T-helper 2 cell treated with Interferon-gamma antibody and Interleukin-4, amounts not matched to agents 5 μg/mL and 100 μg/mL, for 36 hours (primary cell): Measurements from ENCODE around the gene TAB2.

ENCODE experiments used
- DNase-seq: peaks from one replicate; pipeline ENCODE4 v3.0.0; 2021; ENCODE audit warnings: low spot score
- H3K27ac Mint-ChIP-seq: one replicate; pipeline ENCODE4 v1.8.0; 2021; ENCODE audit warnings: mild to moderate bottlenecking, mixed read lengths
- H3K27me3 Mint-ChIP-seq: one replicate; pipeline ENCODE4 v1.8.0; 2021; ENCODE audit warnings: low read depth, mixed read lengths
- H3K36me3 Mint-ChIP-seq: one replicate; pipeline ENCODE4 v1.8.0; 2021; ENCODE audit warnings: low read depth, mixed read lengths
- H3K4me1 Mint-ChIP-seq: one replicate; pipeline ENCODE4 v1.8.0; 2021; ENCODE audit warnings: low read depth, mixed read lengths
- H3K4me3 Mint-ChIP-seq: one replicate; pipeline ENCODE4 v1.8.0; 2022; ENCODE audit warnings: mild to moderate bottlenecking, moderate library complexity, mixed read lengths
- H3K9me3 Mint-ChIP-seq: one replicate; pipeline ENCODE4 v1.8.0; 2021; ENCODE audit warnings: mixed read lengths

Gene TAB2

DNA sequence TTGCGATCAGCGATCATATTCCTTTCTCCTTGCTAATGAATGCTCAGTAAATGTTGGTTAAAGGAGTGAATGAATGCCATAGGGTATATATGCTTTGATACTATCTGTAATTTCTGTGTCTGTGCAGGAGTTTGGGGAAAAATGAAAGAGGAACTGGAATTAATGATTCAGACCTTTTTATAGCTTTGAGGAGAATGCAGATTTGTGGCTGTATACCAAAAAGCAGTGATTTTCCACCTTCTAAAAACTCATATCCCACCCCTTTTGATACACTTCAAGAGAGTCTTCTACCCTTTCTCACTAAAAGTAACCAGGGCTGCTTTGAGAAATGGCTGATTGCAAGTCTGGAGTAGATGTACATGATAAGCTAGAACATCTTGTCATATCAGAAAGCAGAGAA lies 56.0 kb downstream of the TAB2 start:
- Mint-ChIP-seq H3K27ac (no peak overlapping the region), H3K27me3 (no peaks in the 10 kb centered on the region), H3K9me3 (no peaks in the 10 kb centered on the region), H3K4me1 (peaks cover 53% of the 10 kb centered on the region), H3K36me3 (peaks cover 63% of the 10 kb centered on the region), H3K4me3 (peak overlapping the region; percentile 33)
- DNase-seq = no peak

DNA sequence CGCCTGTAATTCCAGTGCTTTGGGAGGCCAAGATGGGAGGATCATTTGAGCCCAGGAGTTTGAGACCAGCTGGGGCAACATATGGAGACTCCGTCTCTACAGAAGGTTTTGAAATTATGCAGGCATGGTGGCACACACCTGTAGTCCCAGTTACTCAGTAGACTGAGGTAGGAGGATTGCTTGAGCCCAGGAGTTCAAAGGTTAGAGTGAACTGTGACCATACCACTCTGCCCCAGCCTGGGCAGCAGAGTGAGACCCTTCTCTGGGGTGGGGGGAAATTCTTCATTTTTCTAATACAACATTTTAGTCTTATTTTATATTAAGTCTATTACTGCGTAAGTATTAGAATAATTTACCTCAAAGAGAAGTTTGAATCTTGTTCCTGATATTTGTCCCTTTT lies 62.5 kb downstream of the TAB2 start:
- no peaks in the 10 kb centered on the region for H3K27me3 Mint-ChIP-seq
- peaks cover 41% of the 10 kb centered on the region for H3K4me1 Mint-ChIP-seq
- no peak for DNase-seq
- H3K9me3 Mint-ChIP-seq = peaks cover 7% of the 10 kb centered on the region
- H3K4me3 Mint-ChIP-seq = no peak overlapping the region
- H3K36me3 Mint-ChIP-seq = peaks cover 80% of the 10 kb centered on the region
- H3K27ac Mint-ChIP-seq = peak overlapping the region; percentile 45

DNA sequence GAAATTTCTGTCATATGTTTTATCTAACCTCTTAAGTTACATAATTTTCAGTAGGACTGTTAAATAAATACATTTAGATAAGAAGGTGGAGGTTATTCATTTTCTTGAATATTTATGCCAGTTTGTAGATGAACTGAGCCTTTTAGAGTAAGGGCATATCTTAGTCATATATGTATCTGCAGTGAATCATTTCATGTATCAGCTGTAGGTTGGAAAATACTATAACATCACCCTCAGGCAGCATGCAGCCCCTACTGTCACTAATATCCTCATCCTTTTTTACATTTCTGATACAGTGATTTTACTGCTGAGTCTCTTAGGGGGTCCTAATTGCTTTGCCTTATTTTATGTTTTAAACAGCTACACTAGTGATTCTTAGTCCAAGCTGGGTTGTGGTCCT lies 63.0 kb downstream of the TAB2 start:
- no peak overlapping the region for H3K4me3 Mint-ChIP-seq
- peaks cover 81% of the 10 kb centered on the region for H3K36me3 Mint-ChIP-seq
- DNase-seq = no peak
- peaks cover 37% of the 10 kb centered on the region for H3K4me1 Mint-ChIP-seq
- H3K27ac Mint-ChIP-seq = no peak overlapping the region
- no peaks in the 10 kb centered on the region for H3K27me3 Mint-ChIP-seq
- peaks cover 7% of the 10 kb centered on the region for H3K9me3 Mint-ChIP-seq

DNA sequence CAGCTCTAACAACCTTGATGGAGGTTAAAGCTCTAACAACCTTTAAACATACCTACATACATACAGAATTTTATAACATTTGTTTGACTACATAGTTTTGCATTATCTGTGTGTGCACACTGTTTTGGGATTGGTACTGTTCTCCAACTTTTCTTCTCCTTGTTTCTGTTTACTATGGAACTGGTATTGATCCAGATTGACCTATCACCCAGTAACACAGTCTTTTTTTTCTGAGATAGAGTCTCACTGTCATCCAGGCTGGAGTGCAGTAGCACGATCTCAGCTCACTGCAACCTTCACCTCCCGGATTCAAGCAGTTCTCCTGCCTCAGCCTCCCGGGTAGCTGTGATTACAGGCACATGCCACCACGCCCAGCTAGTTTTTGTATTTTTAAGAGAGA lies 65.9 kb downstream of the TAB2 start:
- DNase-seq = no peak
- no peaks in the 10 kb centered on the region for H3K27me3 Mint-ChIP-seq
- H3K36me3 Mint-ChIP-seq = peaks cover 91% of the 10 kb centered on the region
- peaks cover 24% of the 10 kb centered on the region for H3K9me3 Mint-ChIP-seq
- H3K27ac Mint-ChIP-seq = no peak overlapping the region
- H3K4me1 Mint-ChIP-seq = peaks cover 37% of the 10 kb centered on the region
- H3K4me3 Mint-ChIP-seq = no peak overlapping the region

DNA sequence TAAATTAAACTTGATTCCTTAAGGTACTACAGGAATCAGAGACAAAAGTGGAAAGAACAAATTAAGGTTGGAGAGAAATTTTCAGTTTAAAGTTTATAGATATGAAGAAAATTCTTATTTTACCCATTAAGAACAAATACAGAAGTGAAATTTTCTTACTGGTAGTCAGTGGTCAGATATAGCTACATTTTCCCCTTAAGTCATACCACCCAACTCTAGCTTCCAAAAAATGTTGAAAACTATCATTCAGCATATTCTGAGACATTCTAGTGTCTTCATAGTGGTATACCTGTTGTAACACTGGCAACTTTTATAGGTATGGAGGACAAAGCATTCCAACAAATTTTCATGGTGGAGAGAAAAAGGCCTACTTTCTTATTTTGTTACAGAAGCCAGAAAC lies 67.0 kb downstream of the TAB2 start:
- H3K36me3 Mint-ChIP-seq = peaks cover 87% of the 10 kb centered on the region
- H3K4me3 Mint-ChIP-seq = no peak overlapping the region
- DNase-seq = no peak
- no peaks in the 10 kb centered on the region for H3K27me3 Mint-ChIP-seq
- H3K27ac Mint-ChIP-seq = no peak overlapping the region
- peaks cover 24% of the 10 kb centered on the region for H3K9me3 Mint-ChIP-seq
- peaks cover 31% of the 10 kb centered on the region for H3K4me1 Mint-ChIP-seq

DNA sequence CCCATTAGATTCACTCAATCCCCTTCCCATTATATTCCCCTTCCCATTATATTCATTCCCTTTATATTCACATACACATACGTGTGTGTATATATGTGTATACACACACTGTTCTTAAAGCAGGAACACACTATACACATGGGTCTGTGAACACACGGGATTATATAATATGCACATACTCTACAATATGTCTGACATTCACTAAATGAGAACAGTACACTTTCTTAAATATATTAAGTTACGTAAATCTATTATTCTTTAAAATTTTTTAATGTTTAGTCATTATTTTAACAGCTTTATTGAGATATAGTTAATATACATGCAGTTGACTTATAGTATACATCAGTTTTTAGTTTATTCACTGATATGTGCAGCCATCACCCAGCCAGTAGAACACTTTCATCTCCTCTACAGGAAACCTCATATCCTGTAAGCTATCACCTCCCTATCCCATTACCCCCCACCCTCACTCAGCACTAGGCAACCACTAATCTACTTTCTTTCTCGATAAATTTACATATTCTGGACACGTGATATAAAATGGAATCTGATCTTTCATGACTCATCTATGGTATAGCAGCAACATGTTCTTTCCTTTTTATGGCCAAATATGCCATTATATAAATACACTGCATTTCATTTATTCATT lies 68.6 kb downstream of the TAB2 start:
- peaks cover 30% of the 10 kb centered on the region for H3K9me3 Mint-ChIP-seq
- peaks cover 35% of the 10 kb centered on the region for H3K4me1 Mint-ChIP-seq
- H3K36me3 Mint-ChIP-seq = peaks cover 88% of the 10 kb centered on the region
- no peaks in the 10 kb centered on the region for H3K27me3 Mint-ChIP-seq
- no peak for DNase-seq
- no peak overlapping the region for H3K4me3 Mint-ChIP-seq
- no peak overlapping the region for H3K27ac Mint-ChIP-seq

DNA sequence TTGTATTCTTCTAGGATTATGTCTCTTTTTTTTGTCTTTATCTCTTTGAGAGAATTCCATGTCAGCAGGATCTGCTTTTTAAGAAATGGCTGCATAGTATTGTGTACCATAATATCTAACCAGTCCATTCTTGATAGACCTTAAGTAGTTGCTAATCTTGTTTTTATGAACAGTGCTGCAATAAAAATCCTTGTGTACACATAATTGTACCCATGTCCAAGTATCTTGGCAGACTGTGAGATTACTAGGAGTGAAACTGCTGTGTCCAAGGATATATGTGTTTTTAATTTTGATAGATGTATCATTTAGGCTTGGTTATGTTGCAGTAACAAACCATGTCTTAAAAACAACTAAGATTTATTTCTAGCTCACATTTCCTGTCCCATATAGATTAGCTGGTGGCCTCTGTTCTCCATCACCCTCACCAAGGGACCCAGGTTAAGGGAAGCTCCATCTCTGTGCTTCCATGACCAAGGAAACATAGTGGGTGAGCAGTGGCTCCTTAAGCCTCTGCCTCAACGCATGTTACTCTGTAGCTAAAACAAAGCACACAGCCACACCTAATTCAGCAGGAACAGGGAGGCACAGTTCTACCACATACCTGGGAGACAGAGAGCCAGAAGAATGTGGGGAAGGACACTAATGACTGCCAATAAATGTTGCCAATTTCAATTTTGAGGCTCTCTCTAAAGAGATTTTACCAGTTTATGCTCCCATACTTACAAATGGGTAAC lies 70.4 kb downstream of the TAB2 start:
- Mint-ChIP-seq H3K27me3 (no peaks in the 10 kb centered on the region), H3K27ac (no peak overlapping the region), H3K4me3 (no peak overlapping the region), H3K36me3 (peaks cover 88% of the 10 kb centered on the region), H3K4me1 (peaks cover 43% of the 10 kb centered on the region), H3K9me3 (peaks cover 30% of the 10 kb centered on the region)
- DNase-seq = no peak

DNA sequence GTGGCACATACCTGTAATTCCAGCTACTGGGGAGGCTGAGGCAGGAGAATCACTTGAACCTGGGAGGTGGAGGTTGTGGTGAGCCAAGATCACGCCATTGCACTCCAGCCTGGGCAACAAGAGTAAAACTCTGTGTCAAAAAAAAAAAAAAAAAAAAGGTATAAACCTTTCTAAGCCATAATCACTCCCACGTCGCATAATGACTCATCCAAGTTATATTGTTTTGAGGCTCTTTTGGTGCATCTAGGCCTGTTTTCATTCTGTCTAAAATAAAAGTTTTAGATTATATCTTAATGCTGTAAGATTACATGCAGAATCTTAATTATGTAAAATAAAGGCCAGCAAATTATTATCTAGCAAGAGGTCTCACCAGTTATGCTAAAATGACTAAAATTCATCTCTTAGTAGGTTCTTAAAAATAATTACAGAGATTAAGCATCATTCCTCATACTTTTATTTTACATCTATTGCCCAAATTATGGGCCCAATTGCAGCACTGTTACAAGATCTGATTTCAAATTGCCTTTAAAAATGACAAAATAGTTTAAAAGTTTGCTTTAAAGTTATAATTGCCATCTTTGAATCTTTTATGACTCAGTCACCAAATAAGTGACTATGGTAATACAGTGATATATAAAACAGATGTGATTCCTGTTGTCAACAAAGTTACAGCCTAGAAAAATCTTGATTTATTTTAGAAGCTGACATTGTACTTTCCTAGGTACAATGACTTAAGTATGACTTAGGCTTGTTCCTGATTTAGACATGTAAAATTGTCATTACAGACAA lies 72.2 kb downstream of the TAB2 start:
- H3K9me3 Mint-ChIP-seq = peaks cover 23% of the 10 kb centered on the region
- no peaks in the 10 kb centered on the region for H3K27me3 Mint-ChIP-seq
- H3K4me3 Mint-ChIP-seq = no peak overlapping the region
- H3K4me1 Mint-ChIP-seq = peaks cover 55% of the 10 kb centered on the region
- H3K27ac Mint-ChIP-seq = no peak overlapping the region
- no peak for DNase-seq
- peaks cover 86% of the 10 kb centered on the region for H3K36me3 Mint-ChIP-seq

DNA sequence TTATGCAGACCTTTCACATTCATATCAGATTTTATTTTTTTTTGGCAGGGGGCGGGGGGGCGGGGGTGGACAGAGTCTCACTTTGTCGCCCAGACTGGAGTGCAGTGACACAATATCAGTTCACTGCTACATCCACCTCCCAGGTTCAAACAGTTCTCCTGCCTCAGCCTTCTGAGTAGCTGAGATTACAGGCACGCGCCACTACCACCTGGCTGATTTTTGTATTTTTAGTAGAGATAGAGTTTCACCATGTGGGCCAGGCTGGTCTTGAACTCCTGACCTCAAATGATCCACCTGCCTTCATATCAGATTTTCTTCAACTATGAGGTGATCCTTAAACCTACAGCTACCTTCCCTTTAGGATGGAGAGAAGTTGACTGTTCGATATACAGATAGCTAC lies 74.6 kb downstream of the TAB2 start:
- H3K4me3 Mint-ChIP-seq = peak overlapping the region; percentile 53
- H3K9me3 Mint-ChIP-seq = peaks cover 8% of the 10 kb centered on the region
- H3K36me3 Mint-ChIP-seq = peaks cover 87% of the 10 kb centered on the region
- H3K27ac Mint-ChIP-seq = peak overlapping the region; percentile 52
- H3K4me1 Mint-ChIP-seq = peaks cover 61% of the 10 kb centered on the region
- DNase-seq = no peak
- H3K27me3 Mint-ChIP-seq = no peaks in the 10 kb centered on the region

DNA sequence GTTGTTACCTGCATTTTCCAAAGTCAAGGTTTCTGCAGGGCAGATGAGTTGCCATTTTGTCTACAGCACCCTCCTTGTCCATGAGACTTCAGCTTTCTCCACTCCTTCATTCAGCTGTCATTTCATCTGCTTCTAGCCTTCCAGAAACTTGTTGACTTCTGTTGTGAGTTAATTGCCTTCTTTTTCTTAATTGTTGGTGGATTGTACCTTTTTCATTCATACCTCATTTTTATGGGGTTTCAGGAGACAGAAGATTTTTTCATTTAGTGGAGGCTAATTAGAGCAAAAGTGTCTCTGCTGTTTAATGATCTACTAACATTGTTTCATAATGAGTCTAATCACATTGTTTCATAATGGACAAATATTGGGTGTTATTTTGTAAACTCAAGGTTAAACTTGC lies 75.0 kb downstream of the TAB2 start:
- Mint-ChIP-seq H3K4me1 (peaks cover 63% of the 10 kb centered on the region), H3K4me3 (peak overlapping the region; percentile 53), H3K27ac (peak overlapping the region; percentile 78), H3K36me3 (peaks cover 85% of the 10 kb centered on the region), H3K27me3 (no peaks in the 10 kb centered on the region), H3K9me3 (peaks cover 6% of the 10 kb centered on the region)
- DNase-seq = no peak

DNA sequence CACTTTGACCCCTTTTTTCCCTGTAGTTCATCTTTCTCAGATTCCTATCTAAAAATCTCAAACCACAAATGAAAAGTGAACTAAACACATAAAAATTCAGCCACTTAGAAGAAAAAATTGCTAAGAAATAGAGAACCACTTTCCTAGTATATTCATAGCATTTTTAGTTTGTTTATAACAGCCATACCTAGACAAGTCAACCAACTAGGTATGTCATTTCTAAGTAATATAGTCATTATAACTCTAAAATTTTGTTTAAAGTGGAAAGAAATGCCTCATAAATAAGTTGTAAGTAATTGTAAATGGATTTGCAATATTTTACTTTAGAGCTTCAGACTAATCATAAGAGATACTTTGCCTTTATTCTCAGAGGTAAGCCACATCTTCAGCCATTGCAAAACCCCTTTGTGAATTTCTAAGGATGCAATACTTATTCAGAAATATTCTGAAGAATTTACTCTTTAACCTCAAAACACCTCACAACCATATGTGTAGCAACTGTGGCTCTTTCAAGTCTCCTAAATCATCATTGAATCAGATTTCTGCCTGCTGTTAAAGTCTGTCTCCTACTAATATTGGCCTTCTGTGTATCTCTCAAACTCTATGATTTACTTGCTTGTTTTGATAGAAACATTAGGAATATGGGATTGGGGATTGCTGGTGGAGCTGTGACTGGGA lies 75.6 kb downstream of the TAB2 start:
- H3K27me3 Mint-ChIP-seq = no peaks in the 10 kb centered on the region
- peak overlapping the region; percentile 53 for H3K4me3 Mint-ChIP-seq
- H3K36me3 Mint-ChIP-seq = peaks cover 84% of the 10 kb centered on the region
- H3K9me3 Mint-ChIP-seq = peaks cover 6% of the 10 kb centered on the region
- H3K4me1 Mint-ChIP-seq = peaks cover 65% of the 10 kb centered on the region
- H3K27ac Mint-ChIP-seq = peak overlapping the region; percentile 78
- no peak for DNase-seq

DNA sequence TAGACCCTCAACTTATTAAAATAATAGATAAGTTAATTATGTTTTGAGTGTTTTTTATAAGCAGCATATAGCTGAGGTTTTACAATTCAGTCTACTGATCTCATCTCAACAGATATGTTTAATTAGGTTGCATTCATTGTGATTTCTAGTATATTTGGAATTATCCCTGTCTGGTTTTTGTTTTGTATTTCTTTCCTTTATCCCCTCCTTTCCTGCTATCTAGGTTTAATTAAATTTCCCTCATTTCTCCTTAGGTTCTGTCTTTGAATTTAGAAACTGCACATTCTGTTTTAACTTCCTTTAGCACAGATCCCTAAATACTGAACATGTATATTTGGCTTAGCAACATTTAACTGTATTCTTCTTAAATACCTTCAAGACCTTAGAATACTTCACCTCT lies 77.7 kb downstream of the TAB2 start:
- Mint-ChIP-seq H3K9me3 (peaks cover 6% of the 10 kb centered on the region), H3K27me3 (no peaks in the 10 kb centered on the region), H3K4me1 (peaks cover 60% of the 10 kb centered on the region), H3K27ac (peak overlapping the region; percentile 15), H3K36me3 (peaks cover 79% of the 10 kb centered on the region), H3K4me3 (no peak overlapping the region)
- no peak for DNase-seq

DNA sequence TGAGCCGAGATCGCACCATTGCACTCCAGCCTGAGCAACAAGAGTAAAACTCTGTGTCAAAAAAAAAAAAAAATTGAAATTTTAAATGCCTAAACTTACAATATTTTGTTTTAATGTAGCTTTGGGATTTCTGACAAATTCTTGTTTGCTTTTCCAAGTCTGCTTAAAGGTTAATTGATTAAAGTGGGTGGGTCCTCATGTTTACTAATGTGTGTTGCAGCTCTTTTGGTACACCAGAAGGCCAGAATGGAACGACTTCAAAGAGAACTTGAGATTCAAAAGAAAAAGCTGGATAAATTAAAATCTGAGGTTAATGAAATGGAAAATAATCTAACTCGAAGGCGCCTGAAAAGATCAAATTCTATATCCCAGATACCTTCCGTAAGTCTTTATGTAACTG lies 79.9 kb downstream of the TAB2 start:
- peaks cover 50% of the 10 kb centered on the region for H3K4me1 Mint-ChIP-seq
- no peaks in the 10 kb centered on the region for H3K27me3 Mint-ChIP-seq
- H3K36me3 Mint-ChIP-seq = peaks cover 79% of the 10 kb centered on the region
- DNase-seq = no peak
- no peak overlapping the region for H3K4me3 Mint-ChIP-seq
- H3K27ac Mint-ChIP-seq = no peak overlapping the region
- H3K9me3 Mint-ChIP-seq = no peaks in the 10 kb centered on the region

DNA sequence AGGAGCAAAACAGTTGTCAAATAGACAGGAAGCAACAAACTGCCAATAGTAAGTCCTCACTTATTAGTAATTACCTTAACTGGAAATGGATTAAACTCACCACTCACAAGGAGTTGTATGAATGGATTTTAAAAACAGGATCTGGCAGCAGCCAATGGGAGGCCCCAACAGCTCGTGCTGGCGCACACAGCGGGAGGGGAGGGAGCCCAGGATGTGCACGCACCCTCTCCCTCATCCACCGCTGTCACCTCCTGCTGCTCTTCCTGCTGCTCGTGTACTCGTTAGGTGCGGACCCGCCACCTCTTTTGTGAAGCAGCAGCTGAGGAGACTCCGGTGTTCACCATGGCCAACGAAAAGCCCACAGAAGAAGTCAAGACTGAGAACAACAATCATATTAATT lies 82.5 kb downstream of the TAB2 start, which contains the start of gene SUMO4:
SUMO4 (plus strand) TSS at position 213 of the 400 bp plus-strand sequence; CDS start at position 343, 130 bp downstream.
- Mint-ChIP-seq H3K4me1 (peaks cover 35% of the 10 kb centered on the region), H3K27me3 (no peaks in the 10 kb centered on the region), H3K4me3 (no peak within 1 kb of the TSS), H3K9me3 (no peaks in the 10 kb centered on the region), H3K36me3 (peaks cover 80% of the 10 kb centered on the region), H3K27ac (no peak within 1 kb of the TSS)
- no peak for DNase-seq
